H1 (cell line): ENCODE results near the gene SOX1. TPM values are rescaled to one million over a fixed set of nuclear protein-coding genes. Genes with fewer than 3 reads are reported as not detected.

Experiments used
- BACH1 ChIP-seq: IDR thresholded peaks from 2 replicates; pipeline ENCODE4 v1.6.1; 2012; ENCODE audit warnings: low read length, improper control_type of control experiment
- EGR1 ChIP-seq: IDR thresholded peaks from 2 replicates; pipeline ENCODE4 v1.6.1; 2011; ENCODE audit warnings: low read depth, low read length, borderline replicate concordance
- HDAC2 ChIP-seq, 2 experiments: fragments of 300-600 bp in 1 of 2; sonication (generic) in 1 of 2; IDR thresholded peaks; 2 replicates each; pipeline ENCODE4 v1.6.1; 2011 to 2012; ENCODE audit warnings: low read depth in 2 of 2, low read length in 2 of 2, mild to moderate bottlenecking in 2 of 2, moderate library complexity in 2 of 2, borderline replicate concordance in 1 of 2, inconsistent platforms in 1 of 2
- KDM4A ChIP-seq: IDR thresholded peaks from one replicate; pipeline ENCODE4 v1.7.1; 2012; ENCODE audit warnings: low read depth, mild to moderate bottlenecking, moderate library complexity, low read length, inconsistent platforms; ENCODE audit not compliant: severe bottlenecking
- PHF8 ChIP-seq: fragments of 200-600 bp; sonication (generic); conservative IDR thresholded peaks from 2 replicates; pipeline ENCODE4 v1.7.1; 2012; ENCODE audit warnings: low read depth, mild to moderate bottlenecking, inconsistent platforms, low read length, moderate library complexity
- RBBP5 ChIP-seq: IDR thresholded peaks from 2 replicates; pipeline ENCODE4 v1.7.1; 2012; ENCODE audit warnings: low read depth, mild to moderate bottlenecking, inconsistent platforms, low read length, moderate library complexity, borderline replicate concordance
- RFX5 ChIP-seq: IDR thresholded peaks from 2 replicates; pipeline ENCODE4 v1.6.1; 2011; ENCODE audit warnings: low read depth, low read length, improper control_type of control experiment, borderline replicate concordance
- SUZ12 ChIP-seq: fragments of 200-600 bp; sonication (generic); IDR thresholded peaks from 2 replicates; pipeline ENCODE4 v1.6.1; 2012; ENCODE audit warnings: mild to moderate bottlenecking, inconsistent platforms, low read length, moderate library complexity, mixed read lengths
- TCF12 ChIP-seq: IDR thresholded peaks from 2 replicates; pipeline ENCODE4 v1.6.1; 2011; ENCODE audit warnings: low read depth, mild to moderate bottlenecking, low read length
- YY1 ChIP-seq: IDR thresholded peaks from 2 replicates; pipeline ENCODE4 v1.6.1; 2011; ENCODE audit warnings: low read depth, mild to moderate bottlenecking, low read length
- polyA plus RNA-seq, 7 experiments: library from polyadenylated mRNA; depleted of rRNA in 3 of 7; stranded (reverse) in 5 of 7; unstranded in 2 of 7; fragments of >200 nt in 5 of 7; fragments of 200-250 nt in 2 of 7; gene quantifications; 1 replicate in 5 of 7; 2 replicates in 1 of 7; 4 replicates in 1 of 7; pipeline versions ENCODE4 v1.2.1 to v1.2.3, GENCODE V29; 2011 to 2013; ENCODE audit warnings: missing spikeins in 2 of 7, mixed read lengths in 2 of 7
- total RNA-seq: library from RNA; stranded (reverse); fragmentation: NEBNext Ultra II Directional; extraction: Animal tissue kit (Norgen Biotek cat#: 25700); gene quantifications from 2 replicates; pipeline ENCODE4 v1.2.1, GENCODE V29; 2021

The SOX1 gene
- total and polyA plus RNA-seq, 2 of the 8 experiments (the other 6 are each of a cell fraction or from before 2014, with no cell fraction given): 0.03 to 0.09 TPM

GRCh38 chr13:112072534-112073244 is 5.7 kb downstream of the SOX1 start (continued):
- TF ChIP-seq TCF12 (0 out of 2 replicates have a peak, but pooled peaks have one; percentile 44), BACH1 (no peak), SUZ12 (no peak; the same call in 1 of the 2 replicates), RBBP5 (peak; percentile 59; the same call in 1 of the 2 replicates), RFX5 (no peak), EGR1 (peak; percentile 78), YY1 (0 out of 2 replicates have a peak, but pooled peaks have one; percentile 23), KDM4A (peak; percentile 51), HDAC2 (IDR thresholded peaks at IDR 0.05; ENCODE audit: borderline replicate concordance in 1 of 2, low read depth in 2 of 2, low read length in 2 of 2) (0 out of 4 replicates have a peak, but pooled peaks of 1 of the 2 experiments have one; percentile 42), PHF8 (0 out of 2 replicates have a peak, but pooled peaks have one; percentile 29)
